Measurements from ENCODE around the gene GJB3. TPM values are rescaled to one million over a fixed set of nuclear protein-coding genes. Genes with fewer than 3 reads are reported as not detected.

The GJB3 gene
- total RNA-seq, 1 experiment from 2014 or later: 89.9 TPM

DNA sequence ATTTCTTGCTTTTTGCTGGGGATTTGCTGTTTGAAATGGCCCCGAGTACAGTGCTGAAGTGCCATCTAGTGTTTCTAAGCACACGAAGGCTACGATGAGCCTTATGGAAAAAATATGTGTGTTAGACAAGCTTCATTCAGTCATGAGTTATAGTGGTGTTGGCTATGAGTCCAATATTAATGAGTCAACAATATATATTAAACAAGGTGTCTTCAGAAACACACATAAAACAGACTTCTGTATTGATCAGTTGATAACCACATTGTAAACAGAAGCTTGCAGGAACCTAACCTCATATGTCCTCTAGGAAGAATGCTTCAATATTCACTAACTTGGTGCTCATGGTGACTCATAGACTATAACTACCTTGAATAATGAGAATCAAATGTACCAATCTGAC lies 27.9 kb upstream of the GJB3 start:
- Histone ChIP-seq H4K20me1 (ENCODE audit: low read length) (no peaks in the 10 kb centered on the region), H3K36me3 (ENCODE audit: low read depth, low read length) (no peaks in the 10 kb centered on the region), H3K9me2 (replicated peaks; ENCODE audit: low read length) (no peaks in the 10 kb centered on the region), H3K27ac (ENCODE audit: low read length) (peak overlapping the region; percentile 91), H3K4me2 (ENCODE audit: low read length) (no peak overlapping the region), H3K9ac (ENCODE audit: low read length) (no peak overlapping the region), H3K9me3 (ENCODE audit: low read length) (no peaks in the 10 kb centered on the region), H3K4me1 (ENCODE audit: insufficient read depth, low read length) (peaks cover 34% of the 10 kb centered on the region), H2AFZ (ENCODE audit: low read length) (no peak overlapping the region), H3F3A (ENCODE audit: low read length, unreplicated experiment) (no peaks in the 10 kb centered on the region), H3K27me3 (ENCODE audit: low read length) (no peaks in the 10 kb centered on the region), H3K79me2 (ENCODE audit: low read length) (no peaks in the 10 kb centered on the region), H3K4me3 (ENCODE audit: low read length) (no peak overlapping the region)
- no TSS peak for BruUV-seq (replicated peaks)
- ATAC-seq (peak; percentile 74), DNase-seq (peak; percentile 81)
- ChIA-PET CTCF (interaction anchor here (1.1 to 1.3 kb wide), 2 partner anchors 11 to 26 kb away, joined by 4 to 7 read pairs; no protein-coding TSS in a partner anchor), POLR2A (ENCODE audit: unreplicated experiment) (interaction anchor here (0.5 kb wide), 1 partner anchor 326 kb away, joined by 6 read pairs; the partner anchor contains the start of gene ZMYM1)
- TF ChIP-seq, protein P1, sequence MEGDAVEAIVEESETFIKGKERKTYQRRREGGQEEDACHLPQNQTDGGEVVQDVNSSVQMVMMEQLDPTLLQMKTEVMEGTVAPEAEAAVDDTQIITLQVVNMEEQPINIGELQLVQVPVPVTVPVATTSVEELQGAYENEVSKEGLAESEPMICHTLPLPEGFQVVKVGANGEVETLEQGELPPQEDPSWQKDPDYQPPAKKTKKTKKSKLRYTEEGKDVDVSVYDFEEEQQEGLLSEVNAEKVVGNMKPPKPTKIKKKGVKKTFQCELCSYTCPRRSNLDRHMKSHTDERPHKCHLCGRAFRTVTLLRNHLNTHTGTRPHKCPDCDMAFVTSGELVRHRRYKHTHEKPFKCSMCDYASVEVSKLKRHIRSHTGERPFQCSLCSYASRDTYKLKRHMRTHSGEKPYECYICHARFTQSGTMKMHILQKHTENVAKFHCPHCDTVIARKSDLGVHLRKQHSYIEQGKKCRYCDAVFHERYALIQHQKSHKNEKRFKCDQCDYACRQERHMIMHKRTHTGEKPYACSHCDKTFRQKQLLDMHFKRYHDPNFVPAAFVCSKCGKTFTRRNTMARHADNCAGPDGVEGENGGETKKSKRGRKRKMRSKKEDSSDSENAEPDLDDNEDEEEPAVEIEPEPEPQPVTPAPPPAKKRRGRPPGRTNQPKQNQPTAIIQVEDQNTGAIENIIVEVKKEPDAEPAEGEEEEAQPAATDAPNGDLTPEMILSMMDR (conservative IDR thresholded peaks at IDR 0.05; ENCODE audit: low read depth, low read length): peak; percentile 63
- TF ChIP-seq EZH2 (IDR thresholded peaks at IDR 0.05; ENCODE audit: low read length, unreplicated experiment): no peak
- intact Hi-C loops (cut with micrococcal nuclease): loop anchor here (1.0 to 2.0 kb wide), 2 partner anchors 10 to 34 kb away; no protein-coding TSS in a partner anchor

DNA sequence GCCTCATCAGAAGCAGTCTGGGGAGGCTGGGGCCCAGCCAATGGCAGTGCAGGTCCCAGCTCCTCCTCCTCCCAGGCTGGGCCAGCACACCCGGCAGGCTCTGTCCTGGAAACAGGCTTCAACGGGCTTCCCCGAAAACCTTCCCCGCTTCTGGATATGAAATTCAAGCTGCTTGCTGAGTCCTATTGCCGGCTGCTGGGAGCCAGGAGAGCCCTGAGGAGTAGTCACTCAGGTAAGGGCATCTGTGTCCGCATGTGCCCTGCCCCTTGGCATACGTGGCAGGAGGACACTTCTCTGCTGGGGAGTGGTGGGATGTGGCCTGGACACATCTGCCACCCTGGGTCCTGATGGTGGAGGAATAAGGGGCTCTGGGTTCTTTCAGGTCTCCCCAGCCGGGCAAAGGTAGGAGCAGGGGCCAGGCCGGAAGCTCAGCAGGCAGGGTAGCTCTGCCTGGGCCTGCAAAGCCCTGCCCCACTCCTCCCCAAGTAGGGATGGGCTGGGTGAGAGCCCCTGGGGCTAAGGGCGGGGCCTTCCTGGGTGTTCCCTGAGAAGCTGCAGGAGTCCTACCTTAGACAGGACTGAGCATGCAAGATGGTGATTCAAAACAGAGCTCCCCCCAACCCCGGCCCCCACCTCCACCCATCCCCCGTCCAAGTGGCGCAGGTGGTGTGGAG lies 25.9 kb upstream of the GJB3 start, which contains the start of gene GJB5:
TSS of gene GJB5 (plus strand) at position 84 of the 674 bp plus-strand sequence. CDS start 2,284 bp downstream, outside the sequence.
- Histone ChIP-seq H3K9ac (ENCODE audit: low read length) (peak within 1 kb of the TSS; percentile 52), H2AFZ (ENCODE audit: low read length) (peak within 1 kb of the TSS; percentile 59; the same call in 1 of the 2 replicates), H3K9me2 (replicated peaks; ENCODE audit: low read length) (no peaks in the 10 kb centered on the region), H3K27me3 (ENCODE audit: low read length) (no peaks in the 10 kb centered on the region), H3K79me2 (ENCODE audit: low read length) (no peaks in the 10 kb centered on the region), H3K36me3 (ENCODE audit: low read depth, low read length) (no peaks in the 10 kb centered on the region), H3F3A (ENCODE audit: low read length, unreplicated experiment) (no peaks in the 10 kb centered on the region), H3K27ac (ENCODE audit: low read length) (peak within 1 kb of the TSS; percentile 91), H3K4me3 (ENCODE audit: low read length) (no peak within 1 kb of the TSS; the same call in 1 of the 2 replicates), H3K9me3 (ENCODE audit: low read length) (no peaks in the 10 kb centered on the region), H3K4me1 (ENCODE audit: insufficient read depth, low read length) (peaks cover 42% of the 10 kb centered on the region), H4K20me1 (ENCODE audit: low read length) (no peaks in the 10 kb centered on the region), H3K4me2 (ENCODE audit: low read length) (peak within 1 kb of the TSS; percentile 65)
- TF ChIP-seq, protein P1 (conservative IDR thresholded peaks at IDR 0.05; ENCODE audit: low read depth, low read length): no peak
- TF ChIP-seq EZH2phosphoT487 (IDR thresholded peaks at IDR 0.05; ENCODE audit: borderline replicate concordance, low read length): no peak
- intact Hi-C loops (cut with micrococcal nuclease): no loop called here
- ChIA-PET CTCF (interaction anchor here (0.6 to 1.1 kb wide), 2 partner anchors 31 to 1460 kb away, joined by 3 to 4 read pairs; no protein-coding TSS in a partner anchor), POLR2A (ENCODE audit: unreplicated experiment) (interaction anchor here (0.5 kb wide), 2 partner anchors 229 to 810 kb away, joined by 5 to 8 read pairs; no protein-coding TSS in a partner anchor)
- no TSS peak for BruUV-seq (replicated peaks)
- peak; percentile 79 for DNase-seq
- peak; percentile 68 for ATAC-seq

DNA sequence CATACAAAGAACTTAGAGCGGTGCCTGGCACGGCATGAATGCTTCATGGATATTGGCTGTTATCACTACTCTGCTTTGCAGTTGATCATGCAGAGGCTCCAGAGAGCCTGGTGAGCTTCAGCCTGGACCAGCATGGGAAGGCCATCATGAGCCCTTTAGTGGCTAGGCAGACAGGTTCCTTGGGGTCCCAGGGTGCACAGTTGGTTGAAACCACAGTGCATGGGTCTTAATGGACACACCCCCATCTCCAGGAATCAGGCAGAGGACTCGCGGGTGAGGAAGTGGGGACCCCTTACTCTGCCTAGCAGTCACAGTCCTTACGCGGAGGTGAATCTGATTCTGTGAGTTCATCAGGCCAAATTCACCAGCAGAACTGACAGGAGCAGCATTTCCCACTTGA lies 25.1 kb upstream of the GJB3 start:
- no peaks in the 10 kb centered on the region for H3F3A ChIP-seq (ENCODE audit: low read length, unreplicated experiment)
- H3K9me3 ChIP-seq (ENCODE audit: low read length): no peaks in the 10 kb centered on the region
- H3K79me2 ChIP-seq (ENCODE audit: low read length): no peaks in the 10 kb centered on the region
- no peak for ATAC-seq
- no peak overlapping the region for H3K9ac ChIP-seq (ENCODE audit: low read length)
- H3K4me2 ChIP-seq (ENCODE audit: low read length): 0 out of 2 replicates have a peak overlapping the region, but pooled peaks have one; percentile 33
- no peak overlapping the region for H2AFZ ChIP-seq (ENCODE audit: low read length)
- H4K20me1 ChIP-seq (ENCODE audit: low read length): no peaks in the 10 kb centered on the region
- H3K36me3 ChIP-seq (ENCODE audit: low read depth, low read length): no peaks in the 10 kb centered on the region
- intact Hi-C loops (cut with micrococcal nuclease): no loop called here
- TF ChIP-seq EZH2 (IDR thresholded peaks at IDR 0.05; ENCODE audit: low read length, unreplicated experiment): no peak
- TF ChIP-seq, protein P1 (conservative IDR thresholded peaks at IDR 0.05; ENCODE audit: low read depth, low read length): no peak
- no peak for TF ChIP-seq EZH2phosphoT487 (IDR thresholded peaks at IDR 0.05; ENCODE audit: borderline replicate concordance, low read length)
- BruUV-seq (replicated peaks): no TSS peak
- ChIA-PET CTCF (interaction anchor here (1.1 kb wide), 1 partner anchor 30 kb away, joined by 4 read pairs; no protein-coding TSS in a partner anchor), POLR2A (ENCODE audit: unreplicated experiment) (no interaction called here)
- H3K4me3 ChIP-seq (ENCODE audit: low read length): no peak overlapping the region
- peaks cover 42% of the 10 kb centered on the region for H3K4me1 ChIP-seq (ENCODE audit: insufficient read depth, low read length)
- peak overlapping the region; percentile 65 for H3K27ac ChIP-seq (ENCODE audit: low read length)
- H3K9me2 ChIP-seq (replicated peaks; ENCODE audit: low read length): no peaks in the 10 kb centered on the region
- H3K27me3 ChIP-seq (ENCODE audit: low read length): no peaks in the 10 kb centered on the region
- DNase-seq: no peak

Measured in PC-3 (cell line).